Measurements from ENCODE around the gene SLC48A1. TPM values are rescaled to one million over a fixed set of nuclear protein-coding genes. Genes with fewer than 3 reads are reported as not detected.

SLC48A1 gene
- total RNA-seq, 1 experiment from 2014 or later = 37.5 TPM

- TF ChIP-seq CTCF (IDR thresholded peaks at IDR 0.05; ENCODE audit: insufficient read depth in 1 of 2, low read depth in 1 of 2, low read length in 1 of 2, severe bottlenecking in 1 of 2, unreplicated experiment in 1 of 2) = no peak
- H3K4me3 ChIP-seq (ENCODE audit: low read depth, low read length) = no peak overlapping the region
- no peak overlapping the region for H3K27ac Mint-ChIP-seq (ENCODE audit: unreplicated experiment)
- ChIA-PET CTCF (interaction anchor here (0.7 to 4.9 kb wide), 5 partner anchors 8 to 32 kb away, joined by 3 to 48 read pairs (median 4); no protein-coding TSS in a partner anchor), POLR2A (no interaction called here)
- H3K9me3 Mint-ChIP-seq (ENCODE audit: unreplicated experiment) = no peaks in the 10 kb centered on the region
- H3K36me3 ChIP-seq (ENCODE audit: control insufficient read depth, insufficient read depth, low read length) = no peaks in the 10 kb centered on the region
- H3K27me3 Mint-ChIP-seq (ENCODE audit: insufficient read depth, unreplicated experiment) = no peaks in the 10 kb centered on the region
- peaks cover 17% of the 10 kb centered on the region for H3K4me1 ChIP-seq
- no TSS peak for BruUV-seq (replicated peaks)
- no peaks in the 10 kb centered on the region for H3K9me3 ChIP-seq
- no peaks in the 10 kb centered on the region for H3K36me3 Mint-ChIP-seq (ENCODE audit: insufficient read depth, unreplicated experiment)
- intact Hi-C loops (cut with micrococcal nuclease; ENCODE audit: unreplicated experiment) = no loop called here
- H3K4me1 Mint-ChIP-seq (ENCODE audit: low read depth, unreplicated experiment) = peaks cover 21% of the 10 kb centered on the region
- peak; percentile 61 to 70 for DNase-seq
- H3K4me3 Mint-ChIP-seq (ENCODE audit: unreplicated experiment) = no peak overlapping the region
- no peaks in the 10 kb centered on the region for H3K27me3 ChIP-seq (replicated peaks; ENCODE audit: control insufficient read depth, insufficient read depth, low read length)
Observed at GRCh38 chr12:47828976-47829482, 56.0 kb downstream of the SLC48A1 start.

- H3K27me3 Mint-ChIP-seq (ENCODE audit: insufficient read depth, unreplicated experiment) = no peaks in the 10 kb centered on the region
- no peaks in the 10 kb centered on the region for H3K27me3 ChIP-seq (replicated peaks; ENCODE audit: control insufficient read depth, insufficient read depth, low read length)
- H3K36me3 Mint-ChIP-seq (ENCODE audit: insufficient read depth, unreplicated experiment) = no peaks in the 10 kb centered on the region
- no peak overlapping the region for H3K27ac Mint-ChIP-seq (ENCODE audit: unreplicated experiment)
- H3K4me3 ChIP-seq (ENCODE audit: low read depth, low read length) = no peak overlapping the region
- H3K9me3 Mint-ChIP-seq (ENCODE audit: unreplicated experiment) = no peaks in the 10 kb centered on the region
- POLR2A ChIA-PET = no interaction called here
- peaks cover 16% of the 10 kb centered on the region for H3K4me1 Mint-ChIP-seq (ENCODE audit: low read depth, unreplicated experiment)
- CTCF ChIA-PET = interaction anchor here (1.4 to 4.9 kb wide), 3 partner anchors 9 to 32 kb away, joined by 4 to 48 read pairs (median 5); no protein-coding TSS in a partner anchor
- H3K9me3 ChIP-seq = no peaks in the 10 kb centered on the region
- H3K4me3 Mint-ChIP-seq (ENCODE audit: unreplicated experiment) = no peak overlapping the region
- peaks cover 17% of the 10 kb centered on the region for H3K4me1 ChIP-seq
- no peak for TF ChIP-seq CTCF (IDR thresholded peaks at IDR 0.05; ENCODE audit: insufficient read depth in 1 of 2, low read depth in 1 of 2, low read length in 1 of 2, severe bottlenecking in 1 of 2, unreplicated experiment in 1 of 2)
- no TSS peak for BruUV-seq (replicated peaks)
- no peaks in the 10 kb centered on the region for H3K36me3 ChIP-seq (ENCODE audit: control insufficient read depth, insufficient read depth, low read length)
- intact Hi-C loops (cut with micrococcal nuclease; ENCODE audit: unreplicated experiment) = no loop called here
- DNase-seq = no peak
Observed at GRCh38 chr12:47829584-47829983, 56.5 kb downstream of the SLC48A1 start.

Other genes starting within 250 kb of the SLC48A1 start
- gene RPAP3, start 67.2 kb upstream of the SLC48A1 start, total RNA-seq (2022) = 58.1 and 67.7 TPM in 2 replicates
- gene ENDOU, start 47.7 kb upstream of the SLC48A1 start, total RNA-seq (2022) = 0.43 and 0.53 TPM in 2 replicates
- 1.2 and 2.3 TPM in 2 replicates for gene RAPGEF3, start 14.4 kb upstream of the SLC48A1 start, total RNA-seq (2022)
- gene HDAC7, start 46.7 kb downstream of the SLC48A1 start, total RNA-seq (2022) = 71.2 and 71.9 TPM in 2 replicates
- 13.6 and 15.4 TPM in 2 replicates for gene VDR, start 131.8 kb downstream of the SLC48A1 start, total RNA-seq (2022)
- gene TMEM106C, start 190.4 kb downstream of the SLC48A1 start, total RNA-seq (2022) = 247 and 281 TPM in 2 replicates
- 200 and 201 TPM in 2 replicates for gene COL2A1, start 231.2 kb downstream of the SLC48A1 start, total RNA-seq (2022)

All from Caco-2 (cell line).